ENCODE measurements around the gene COMT.

The COMT gene

DNA sequence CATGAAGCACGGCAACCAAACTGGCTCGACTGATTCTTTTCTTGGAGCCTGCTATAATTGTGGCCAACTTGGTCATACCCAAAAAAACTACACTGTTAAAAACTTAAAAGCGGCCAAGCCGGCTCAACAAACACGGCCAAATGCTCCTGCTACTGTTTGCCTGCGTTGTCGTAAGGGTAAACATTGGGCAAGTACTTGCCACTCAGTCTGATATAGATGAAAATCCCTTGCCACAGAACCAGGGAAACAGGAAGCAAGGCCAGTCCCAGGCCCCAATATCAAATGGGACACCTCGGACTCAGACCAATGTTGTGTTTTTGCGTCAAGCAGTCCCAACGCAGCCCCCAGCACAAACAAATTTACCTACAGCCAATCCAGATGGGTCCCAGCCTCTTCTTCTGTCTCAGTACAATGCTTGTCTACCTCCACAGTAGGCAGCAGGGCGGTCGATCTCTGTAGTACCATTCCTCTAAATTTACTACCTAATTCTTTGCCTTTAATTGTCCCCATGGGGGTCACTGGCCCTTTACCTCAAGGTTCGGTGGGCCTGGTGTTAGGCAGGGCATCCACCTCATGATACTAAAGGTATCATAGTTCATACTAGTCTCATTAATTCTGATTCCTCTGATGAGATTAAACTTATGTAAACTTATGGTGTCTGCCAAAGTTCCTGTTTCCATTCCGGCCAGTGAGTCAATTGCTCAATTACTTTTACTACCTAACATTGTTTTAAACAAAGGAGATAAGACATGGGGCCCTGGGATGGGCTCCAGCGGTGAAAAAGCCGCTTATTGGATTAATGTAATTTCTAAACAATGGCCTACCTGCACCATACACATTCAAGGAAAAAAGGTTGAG, 3.7 kb upstream of the COMT start:
- no peak overlapping the region for H3K4me3 ChIP-seq (ENCODE audit: low read depth, low read length)
- TF ChIP-seq, protein P1, sequence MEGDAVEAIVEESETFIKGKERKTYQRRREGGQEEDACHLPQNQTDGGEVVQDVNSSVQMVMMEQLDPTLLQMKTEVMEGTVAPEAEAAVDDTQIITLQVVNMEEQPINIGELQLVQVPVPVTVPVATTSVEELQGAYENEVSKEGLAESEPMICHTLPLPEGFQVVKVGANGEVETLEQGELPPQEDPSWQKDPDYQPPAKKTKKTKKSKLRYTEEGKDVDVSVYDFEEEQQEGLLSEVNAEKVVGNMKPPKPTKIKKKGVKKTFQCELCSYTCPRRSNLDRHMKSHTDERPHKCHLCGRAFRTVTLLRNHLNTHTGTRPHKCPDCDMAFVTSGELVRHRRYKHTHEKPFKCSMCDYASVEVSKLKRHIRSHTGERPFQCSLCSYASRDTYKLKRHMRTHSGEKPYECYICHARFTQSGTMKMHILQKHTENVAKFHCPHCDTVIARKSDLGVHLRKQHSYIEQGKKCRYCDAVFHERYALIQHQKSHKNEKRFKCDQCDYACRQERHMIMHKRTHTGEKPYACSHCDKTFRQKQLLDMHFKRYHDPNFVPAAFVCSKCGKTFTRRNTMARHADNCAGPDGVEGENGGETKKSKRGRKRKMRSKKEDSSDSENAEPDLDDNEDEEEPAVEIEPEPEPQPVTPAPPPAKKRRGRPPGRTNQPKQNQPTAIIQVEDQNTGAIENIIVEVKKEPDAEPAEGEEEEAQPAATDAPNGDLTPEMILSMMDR (IDR thresholded peaks at IDR 0.05; ENCODE audit: insufficient read depth, low read length, missing control alignments): no peak
- POLR2A ChIA-PET: no interaction called here
- DNase-seq (ENCODE audit: low read depth, low spot score): no peak
- CTCF ChIA-PET: interaction anchor here (1.0 to 2.0 kb wide), 3 partner anchors 10 to 207 kb away, joined by 3 to 7 read pairs (median 5); no protein-coding TSS in a partner anchor

DNA sequence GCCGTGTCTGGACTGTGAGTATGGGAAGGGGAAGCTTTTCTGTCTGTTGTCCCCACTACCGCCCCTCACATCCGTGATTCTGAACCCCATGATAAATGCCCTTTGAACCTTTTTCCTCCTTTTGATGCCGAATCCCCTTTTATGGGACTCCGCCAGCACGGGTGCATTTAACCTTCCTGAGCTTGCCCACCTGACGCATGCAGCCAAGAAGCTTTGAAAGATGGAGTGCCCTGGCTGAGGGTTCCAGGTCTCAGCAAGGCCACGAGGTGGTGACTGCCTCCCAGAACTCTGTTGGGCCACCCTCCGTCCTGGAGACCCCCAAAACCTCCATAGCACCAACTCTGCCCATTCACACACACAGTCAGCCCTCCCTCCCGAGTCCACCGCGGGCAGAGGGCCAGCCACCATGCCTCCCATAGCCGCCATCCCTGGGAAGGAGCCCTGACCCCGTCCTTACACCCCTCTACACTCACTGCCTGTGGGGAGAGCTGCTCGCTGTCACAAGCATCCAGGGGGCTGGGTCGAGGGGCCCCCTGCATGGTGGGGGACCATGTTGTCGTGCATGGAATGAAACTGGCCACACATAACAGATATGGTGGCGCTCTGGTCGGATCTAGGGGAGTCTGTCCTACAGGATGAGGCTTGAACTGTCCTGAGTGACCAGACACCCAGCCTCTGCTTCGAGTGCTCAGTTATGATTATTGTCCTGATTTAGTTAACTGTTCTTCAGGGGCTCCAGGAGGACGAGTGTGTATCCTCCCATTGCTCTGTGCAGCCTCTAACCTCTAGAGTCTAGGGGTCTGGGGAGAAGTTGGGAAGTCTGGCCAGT, 822 bp upstream of the COMT start:
- DNase-seq (ENCODE audit: low read depth, low spot score): no peak
- TF ChIP-seq, protein P1 (IDR thresholded peaks at IDR 0.05; ENCODE audit: insufficient read depth, low read length, missing control alignments): no peak
- CTCF ChIA-PET: no interaction called here
- H3K4me3 ChIP-seq (ENCODE audit: low read depth, low read length): peak overlapping the region; percentile 82
- POLR2A ChIA-PET: interaction anchor here (1.0 to 1.4 kb wide), 3 partner anchors 8 to 60 kb away, joined by 3 to 5 read pairs (median 4); no protein-coding TSS in a partner anchor

DNA sequence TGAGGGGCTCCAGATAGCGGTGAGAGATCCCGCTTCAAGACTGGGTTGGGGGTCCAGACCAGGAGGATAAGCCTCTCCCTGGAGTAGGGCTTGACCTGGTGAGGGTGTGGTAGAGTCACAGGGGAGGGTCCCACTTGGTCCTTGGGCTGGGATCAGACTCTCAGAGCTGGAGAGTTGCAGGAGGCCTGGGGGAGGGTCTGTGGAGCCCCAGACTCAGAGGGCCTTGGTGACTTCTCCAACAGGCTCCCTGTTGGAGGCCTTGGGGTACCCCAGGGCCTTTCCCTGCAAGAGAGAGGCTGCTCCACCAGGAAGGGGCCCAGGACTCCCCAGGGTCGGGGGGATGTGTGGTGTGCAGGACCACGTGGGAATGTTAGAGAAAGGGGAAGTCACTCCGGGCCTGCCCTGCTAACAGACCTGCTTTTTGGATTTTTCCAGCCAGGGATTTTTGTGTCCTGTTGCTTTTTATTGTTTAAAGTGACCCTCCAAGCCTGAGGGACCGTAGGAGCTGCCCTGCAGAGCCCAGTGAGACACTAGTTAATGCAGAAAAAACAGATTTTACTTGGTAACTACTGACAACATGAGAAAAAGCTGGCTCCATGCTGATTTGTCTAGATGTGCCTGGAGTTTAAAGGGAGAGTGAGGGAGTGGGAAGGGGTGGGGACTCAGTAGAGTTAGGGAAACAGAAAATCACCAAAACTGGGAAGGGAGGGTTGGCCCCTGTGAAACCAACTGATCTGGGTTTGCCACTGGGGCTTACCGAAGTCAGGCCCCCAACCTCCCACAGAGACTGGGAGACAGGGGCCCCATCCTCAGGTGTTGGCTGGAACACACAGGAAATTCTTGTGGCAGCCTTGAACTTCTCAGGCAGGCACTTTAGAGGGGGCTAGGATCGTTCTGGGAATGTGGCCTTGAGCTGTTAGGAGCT, 847 bp downstream of the COMT start:
- ChIA-PET CTCF (interaction anchor here (1.0 to 1.9 kb wide), 7 partner anchors 12 to 212 kb away, joined by 3 to 11 read pairs (median 6); no protein-coding TSS in a partner anchor), POLR2A (interaction anchor here (0.6 to 1.4 kb wide), 4 partner anchors 9 to 241 kb away, joined by 3 to 5 read pairs (median 4); no protein-coding TSS in a partner anchor)
- TF ChIP-seq, protein P1 (IDR thresholded peaks at IDR 0.05; ENCODE audit: insufficient read depth, low read length, missing control alignments): no peak
- DNase-seq (ENCODE audit: low read depth, low spot score): no peak
- H3K4me3 ChIP-seq (ENCODE audit: low read depth, low read length): peak overlapping the region; percentile 82

DNA sequence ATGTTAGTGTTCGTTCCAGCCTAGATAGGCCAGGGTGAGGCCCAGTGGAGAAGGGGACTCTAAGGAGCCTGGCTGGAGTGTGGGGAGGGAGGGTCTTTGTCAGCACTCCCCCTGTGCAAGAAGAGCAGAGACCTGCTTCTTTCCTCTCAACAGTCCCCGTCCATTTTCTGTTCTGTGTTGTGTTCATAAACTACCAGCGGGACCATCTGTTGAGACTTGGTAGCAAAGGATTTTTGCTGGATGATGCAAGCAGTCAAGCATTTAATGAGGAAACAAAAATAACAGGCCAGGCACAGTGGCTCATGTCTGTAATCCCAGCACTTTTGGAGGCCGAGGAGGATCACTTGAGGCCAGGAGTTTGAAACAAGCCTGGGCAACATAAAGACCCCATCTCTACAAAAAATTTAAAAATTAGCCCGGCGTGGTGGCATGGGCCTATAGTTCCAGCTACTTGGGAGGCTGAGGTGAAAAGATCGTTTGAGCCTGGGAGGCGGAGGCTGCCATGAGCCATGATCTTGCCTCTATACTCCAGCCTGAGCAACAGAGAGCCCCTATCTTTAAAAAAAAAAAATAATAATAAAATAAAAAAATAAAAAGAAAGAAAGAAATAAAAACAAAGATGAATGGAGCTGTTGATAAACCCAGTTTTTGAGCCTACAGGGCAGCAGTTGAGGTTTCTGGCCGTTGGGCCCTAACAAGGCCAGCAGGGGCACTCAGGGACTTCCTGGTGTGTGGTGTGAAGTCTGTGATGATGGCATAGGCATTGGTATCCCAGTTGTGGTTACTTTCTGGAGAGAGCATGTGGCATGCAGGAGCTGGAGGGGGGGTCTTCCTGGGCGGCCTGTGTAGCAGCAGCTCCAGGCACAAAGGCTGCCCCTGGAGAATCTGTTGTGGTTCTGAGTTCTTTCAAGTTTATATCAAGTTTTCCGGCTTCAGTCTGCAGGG, 1.8 kb downstream of the COMT start:
- CTCF ChIA-PET: interaction anchor here (1.0 to 1.9 kb wide), 7 partner anchors 11 to 213 kb away, joined by 3 to 11 read pairs (median 6); no protein-coding TSS in a partner anchor
- TF ChIP-seq, protein P1 (IDR thresholded peaks at IDR 0.05; ENCODE audit: insufficient read depth, low read length, missing control alignments): peak; percentile 27
- no peak for DNase-seq (ENCODE audit: low read depth, low spot score)

More for the DNA sequence above, 1.8 kb downstream of the COMT start:
- POLR2A ChIA-PET: interaction anchor here (0.6 kb wide), 1 partner anchor 242 kb away, joined by 3 read pairs; no protein-coding TSS in a partner anchor
- peak overlapping the region; percentile 82 for H3K4me3 ChIP-seq (ENCODE audit: low read depth, low read length)

All from AG04449 (cell line).